Osteocyte (in vitro differentiated cells): Measurements from ENCODE around the gene KRT82. TPM values are rescaled to one million over a fixed set of nuclear protein-coding genes. Genes with fewer than 3 reads are reported as not detected.

Experiments used
- DNase-seq: peaks from one replicate; pipeline ENCODE4 v3.0.0; 2021; ENCODE audit warnings: mixed read lengths; ENCODE audit not compliant: unreplicated experiment; ENCODE audit errors: extremely low spot score
- H3K27ac Mint-ChIP-seq: one replicate; pipeline ENCODE4 v1.8.0; 2021; ENCODE audit warnings: mild to moderate bottlenecking, mixed read lengths; ENCODE audit not compliant: unreplicated experiment
- H3K27me3 Mint-ChIP-seq: one replicate; pipeline ENCODE4 v1.8.0; 2021; ENCODE audit warnings: mixed read lengths; ENCODE audit not compliant: unreplicated experiment
- H3K36me3 Mint-ChIP-seq: one replicate; pipeline ENCODE4 v1.8.0; 2021; ENCODE audit warnings: mixed read lengths; ENCODE audit not compliant: unreplicated experiment
- H3K4me1 Mint-ChIP-seq: one replicate; pipeline ENCODE4 v1.8.0; 2021; ENCODE audit warnings: mixed read lengths; ENCODE audit not compliant: unreplicated experiment
- H3K4me3 Mint-ChIP-seq: one replicate; pipeline ENCODE4 v1.8.0; 2021; ENCODE audit warnings: mild to moderate bottlenecking, moderate library complexity, mixed read lengths; ENCODE audit not compliant: unreplicated experiment
- H3K9me3 Mint-ChIP-seq: one replicate; pipeline ENCODE4 v1.8.0; 2021; ENCODE audit warnings: mixed read lengths; ENCODE audit not compliant: unreplicated experiment
- total RNA-seq: library from RNA; stranded (reverse); gene quantifications from 2 replicates; pipeline ENCODE4 v1.2.1, GENCODE V29; 2021
- TF ChIP-seq, protein P1 (sequence below): fragments of 200-600 bp; sonication (generic); IDR thresholded peaks from 2 replicates; pipeline ENCODE4 v1.5.0; 2021; ENCODE audit warnings: antibody characterized with exemption, mild to moderate bottlenecking, moderate library complexity

The KRT82 gene
- total RNA-seq, 1 donor from 2014 or later, result not detected

DNA sequence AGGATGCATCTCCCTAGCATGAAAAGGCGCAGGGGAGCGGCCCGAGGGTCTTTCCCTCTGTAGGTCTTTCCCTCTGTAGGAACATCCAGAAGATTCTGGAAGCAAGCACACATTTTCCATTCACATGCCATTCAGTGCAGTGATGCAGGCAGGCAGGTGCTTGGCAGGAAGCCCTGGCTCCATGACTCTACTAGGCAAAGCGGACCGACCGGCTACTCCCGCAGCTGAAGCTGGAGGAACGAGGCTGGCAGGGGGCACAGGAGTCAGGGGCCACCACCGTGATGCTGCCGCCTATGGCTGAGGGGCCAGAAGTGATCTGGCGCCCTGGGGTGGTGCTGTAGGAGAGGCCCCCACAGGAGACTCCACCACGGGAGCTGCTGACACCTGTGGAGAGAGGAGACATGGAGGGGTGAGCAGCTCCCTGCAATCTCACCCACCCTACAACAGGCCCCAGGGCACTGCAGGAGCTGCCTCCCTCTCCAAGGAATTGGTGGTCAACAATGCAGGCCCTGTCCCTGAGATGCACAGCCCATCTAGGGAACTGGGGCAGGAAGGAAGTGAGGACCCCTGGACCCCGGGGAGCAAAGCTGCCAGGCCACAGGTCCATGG, 45.4 kb downstream of the KRT82 start:
- Mint-ChIP-seq H3K4me3 (no peak overlapping the region), H3K36me3 (no peaks in the 10 kb centered on the region), H3K9me3 (no peaks in the 10 kb centered on the region), H3K27ac (no peak overlapping the region), H3K4me1 (peaks cover 4% of the 10 kb centered on the region), H3K27me3 (peaks cover 24% of the 10 kb centered on the region)
- TF ChIP-seq, protein P1, sequence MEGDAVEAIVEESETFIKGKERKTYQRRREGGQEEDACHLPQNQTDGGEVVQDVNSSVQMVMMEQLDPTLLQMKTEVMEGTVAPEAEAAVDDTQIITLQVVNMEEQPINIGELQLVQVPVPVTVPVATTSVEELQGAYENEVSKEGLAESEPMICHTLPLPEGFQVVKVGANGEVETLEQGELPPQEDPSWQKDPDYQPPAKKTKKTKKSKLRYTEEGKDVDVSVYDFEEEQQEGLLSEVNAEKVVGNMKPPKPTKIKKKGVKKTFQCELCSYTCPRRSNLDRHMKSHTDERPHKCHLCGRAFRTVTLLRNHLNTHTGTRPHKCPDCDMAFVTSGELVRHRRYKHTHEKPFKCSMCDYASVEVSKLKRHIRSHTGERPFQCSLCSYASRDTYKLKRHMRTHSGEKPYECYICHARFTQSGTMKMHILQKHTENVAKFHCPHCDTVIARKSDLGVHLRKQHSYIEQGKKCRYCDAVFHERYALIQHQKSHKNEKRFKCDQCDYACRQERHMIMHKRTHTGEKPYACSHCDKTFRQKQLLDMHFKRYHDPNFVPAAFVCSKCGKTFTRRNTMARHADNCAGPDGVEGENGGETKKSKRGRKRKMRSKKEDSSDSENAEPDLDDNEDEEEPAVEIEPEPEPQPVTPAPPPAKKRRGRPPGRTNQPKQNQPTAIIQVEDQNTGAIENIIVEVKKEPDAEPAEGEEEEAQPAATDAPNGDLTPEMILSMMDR, result no peak
- DNase-seq, result no peak

DNA sequence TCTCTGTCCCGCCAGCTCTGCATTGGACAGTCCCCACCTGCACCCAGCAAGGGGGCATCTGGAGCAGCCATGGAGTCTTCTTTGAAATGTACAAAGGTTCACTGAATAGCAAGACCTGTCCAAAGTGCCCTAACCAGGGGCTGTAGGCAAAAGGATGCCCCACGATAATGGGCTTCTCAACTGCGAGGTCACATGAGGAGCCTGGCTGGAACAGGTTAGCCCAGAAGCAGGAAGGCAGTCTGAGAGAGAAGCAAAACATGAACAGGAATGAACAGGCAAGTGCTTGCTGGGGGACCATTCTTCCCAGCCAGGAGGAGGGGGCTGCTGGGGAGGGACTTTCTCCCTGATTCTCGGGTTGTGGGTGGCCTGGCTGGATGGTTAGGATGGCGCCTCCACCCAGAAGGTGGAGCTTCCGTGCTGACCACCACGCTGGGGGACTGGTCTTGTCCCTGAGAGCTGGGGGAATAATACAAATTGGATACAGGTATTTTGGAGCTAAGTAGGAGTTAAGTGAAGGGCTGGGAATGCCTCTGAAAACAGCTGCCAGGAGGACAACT, 46.0 kb downstream of the KRT82 start:
- peaks cover 26% of the 10 kb centered on the region for H3K27me3 Mint-ChIP-seq
- no peak for DNase-seq

DNA sequence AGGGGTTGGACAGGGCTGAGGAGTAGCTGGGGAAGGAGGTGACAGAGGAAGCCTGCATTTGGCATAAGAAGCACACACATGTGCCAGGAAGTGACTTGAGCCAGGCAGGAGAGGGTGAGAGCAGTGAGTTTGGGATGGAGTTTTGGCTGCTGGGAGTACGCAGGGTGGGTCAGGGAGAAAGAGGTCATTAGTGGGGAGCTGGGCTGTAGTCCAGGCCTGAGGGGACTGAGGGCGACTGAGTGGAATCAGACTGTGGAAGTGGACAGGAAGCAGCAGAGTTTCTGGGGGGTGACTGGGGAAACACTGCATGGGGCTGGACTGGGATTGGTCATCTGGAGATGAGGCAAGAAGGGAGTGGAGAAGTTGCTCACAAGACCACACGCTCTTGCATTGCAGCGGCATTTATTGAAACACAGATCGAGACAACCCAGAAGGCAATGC, 46.5 kb downstream of the KRT82 start:
- no peak overlapping the region for H3K4me3 Mint-ChIP-seq
- peaks cover 27% of the 10 kb centered on the region for H3K27me3 Mint-ChIP-seq
- peaks cover 7% of the 10 kb centered on the region for H3K4me1 Mint-ChIP-seq
- TF ChIP-seq, protein P1, result no peak
- DNase-seq, result no peak
- H3K36me3 Mint-ChIP-seq, result no peaks in the 10 kb centered on the region
- no peak overlapping the region for H3K27ac Mint-ChIP-seq
- H3K9me3 Mint-ChIP-seq, result no peaks in the 10 kb centered on the region

More for the DNA sequence above, 46.0 kb downstream of the KRT82 start:
- no peak overlapping the region for H3K4me3 Mint-ChIP-seq
- no peaks in the 10 kb centered on the region for H3K9me3 Mint-ChIP-seq
- H3K27ac Mint-ChIP-seq, result no peak overlapping the region
- TF ChIP-seq, protein P1, result no peak
- H3K36me3 Mint-ChIP-seq, result no peaks in the 10 kb centered on the region
- H3K4me1 Mint-ChIP-seq, result peaks cover 4% of the 10 kb centered on the region

DNA sequence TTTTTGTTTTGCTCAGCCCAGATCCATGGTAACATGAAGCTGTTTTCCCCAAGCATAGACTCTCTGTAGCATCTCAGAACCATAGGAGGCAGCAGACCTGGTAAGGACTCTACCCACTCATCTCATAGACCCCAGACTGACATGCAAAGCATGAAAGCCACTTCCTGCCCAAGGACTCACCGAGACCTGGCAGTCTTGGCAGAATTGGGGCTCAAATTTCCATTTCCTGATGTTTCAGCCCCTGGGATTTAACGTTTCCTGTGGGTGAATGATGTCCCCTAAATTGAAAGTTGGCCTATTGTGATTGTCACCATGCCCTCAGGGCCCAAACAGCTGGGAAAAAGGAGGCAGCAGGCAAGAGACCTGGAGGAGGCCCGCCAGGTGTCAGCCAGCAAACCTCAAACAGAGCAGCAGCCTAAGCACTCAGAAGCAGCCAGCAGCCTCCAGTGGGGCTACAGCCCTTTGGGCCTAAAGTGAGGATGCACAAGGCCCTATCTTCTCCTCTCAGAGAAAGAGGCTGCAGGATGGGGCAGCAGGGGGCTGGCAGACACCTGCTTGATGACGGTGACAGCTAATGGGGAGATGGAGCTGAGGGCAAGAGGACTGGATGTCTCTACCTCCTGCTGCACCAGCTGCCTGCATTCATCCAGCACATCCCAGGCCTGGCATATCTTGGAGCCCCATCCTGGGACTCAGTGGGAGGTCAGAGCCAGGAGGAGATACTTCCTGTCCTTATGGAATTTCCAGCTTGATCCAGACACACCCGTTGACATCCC, 47.4 kb downstream of the KRT82 start:
- Mint-ChIP-seq H3K27ac (no peak overlapping the region), H3K9me3 (no peaks in the 10 kb centered on the region), H3K4me1 (peaks cover 14% of the 10 kb centered on the region), H3K36me3 (no peaks in the 10 kb centered on the region), H3K4me3 (no peak overlapping the region), H3K27me3 (peaks cover 25% of the 10 kb centered on the region)
- no peak for DNase-seq
- TF ChIP-seq, protein P1, result no peak
